IPS-NIHi7 (cell line): Measurements from ENCODE around the gene CDKAL1.

Experiments
- DNase-seq: peaks from one replicate; pipeline ENCODE4 v3.0.0; 2012; ENCODE audit warnings: mixed read lengths; ENCODE audit errors: extremely low spot score

The CDKAL1 gene

GRCh38 chr6:20837189-20837588 lies 302.9 kb downstream of the CDKAL1 start:
- no peak for DNase-seq

DNA sequence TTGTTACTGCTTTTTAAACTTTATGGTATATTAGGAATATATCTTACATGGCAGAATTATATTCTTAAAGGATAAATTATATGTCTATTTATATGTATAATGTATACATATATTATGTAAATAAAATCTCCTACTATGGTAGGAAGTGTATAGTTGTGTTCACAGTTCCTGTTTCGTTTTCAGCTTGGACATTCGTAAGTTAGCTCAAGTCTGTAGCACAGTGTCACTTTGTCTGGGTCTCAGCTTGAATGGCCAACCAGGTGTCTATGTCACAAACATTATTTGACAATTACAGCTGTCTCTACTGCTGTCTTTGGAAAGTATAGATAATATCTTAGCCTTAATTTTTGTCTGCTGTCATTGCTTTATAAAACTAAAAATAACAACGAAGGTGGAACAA lies 303.9 kb downstream of the CDKAL1 start:
- no peak for DNase-seq

- DNase-seq, result peak; percentile 16
These were observed 305.4 kb downstream of the CDKAL1 start for GRCh38 chr6:20839630-20840029.

DNA sequence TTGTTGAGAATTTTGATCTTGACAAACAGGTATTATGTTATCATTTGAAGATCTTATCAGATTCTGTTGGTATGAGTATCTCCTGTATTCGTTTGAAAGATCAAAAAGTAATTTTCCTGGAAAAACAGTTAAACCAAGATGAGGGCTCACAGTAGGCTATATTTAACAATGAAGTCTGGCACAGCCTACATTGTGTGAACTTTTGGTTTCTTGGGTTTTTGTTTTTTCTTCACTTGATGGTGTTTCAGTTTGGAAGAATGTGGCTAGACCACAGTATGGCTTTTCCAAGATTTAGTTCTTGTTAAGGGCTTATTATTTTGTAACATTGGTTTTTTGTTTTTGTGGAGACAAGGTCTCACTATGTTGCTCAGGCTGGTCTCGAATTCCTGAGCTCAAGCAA lies 306.4 kb downstream of the CDKAL1 start:
- DNase-seq, result no peak

GRCh38 chr6:20841806-20842205 lies 307.5 kb downstream of the CDKAL1 start:
- DNase-seq, result no peak

DNA sequence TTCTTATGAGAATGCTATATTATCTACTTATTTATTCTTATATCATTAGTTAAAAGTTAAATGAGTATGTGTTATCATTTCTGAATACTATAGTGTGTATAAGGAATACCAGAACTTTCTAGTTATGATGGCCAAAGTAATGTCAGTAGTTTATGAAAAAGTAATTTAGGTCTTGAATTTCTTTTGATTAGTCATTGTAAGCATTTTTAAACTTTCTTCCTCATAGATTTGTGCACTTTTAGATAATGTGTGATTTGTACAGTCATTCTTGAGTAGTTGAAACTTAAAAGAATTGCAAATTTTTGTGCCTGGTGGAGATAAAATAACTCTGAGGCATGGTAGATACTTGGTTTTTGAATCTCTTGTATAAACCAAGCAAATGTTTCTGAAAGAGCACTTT lies 311.3 kb downstream of the CDKAL1 start:
- no peak for DNase-seq

DNA sequence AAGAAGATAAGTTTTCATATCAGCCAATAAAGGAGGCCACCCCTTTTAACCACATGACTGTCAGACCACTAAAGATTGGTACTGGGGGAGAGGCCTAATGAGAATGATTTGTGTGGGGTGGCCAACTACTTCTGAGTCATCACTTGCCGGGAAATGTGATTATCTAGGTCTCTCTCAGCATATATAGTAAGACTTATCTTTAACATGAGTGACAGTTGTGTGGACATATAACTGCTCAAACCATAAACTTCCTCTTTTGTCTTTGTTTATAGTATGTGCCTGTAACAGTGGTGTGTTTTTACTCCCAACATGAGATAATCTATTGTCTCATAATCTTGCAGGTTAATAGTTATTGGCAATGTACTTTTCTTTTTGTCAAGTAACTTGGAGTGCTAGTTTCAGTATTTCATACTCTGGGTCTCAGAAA lies 312.4 kb downstream of the CDKAL1 start:
- DNase-seq, result no peak

- DNase-seq, result no peak
These were observed 313.6 kb downstream of the CDKAL1 start for GRCh38 chr6:20847904-20848303.

GRCh38 chr6:20850686-20851416 lies 316.6 kb downstream of the CDKAL1 start:
- DNase-seq, result no peak

GRCh38 chr6:20851795-20852194 lies 317.5 kb downstream of the CDKAL1 start:
- no peak for DNase-seq

- no peak for DNase-seq
These were observed 319.6 kb downstream of the CDKAL1 start for GRCh38 chr6:20853828-20854227.

- no peak for DNase-seq
These were observed 322.5 kb downstream of the CDKAL1 start for GRCh38 chr6:20856681-20857288.

DNA sequence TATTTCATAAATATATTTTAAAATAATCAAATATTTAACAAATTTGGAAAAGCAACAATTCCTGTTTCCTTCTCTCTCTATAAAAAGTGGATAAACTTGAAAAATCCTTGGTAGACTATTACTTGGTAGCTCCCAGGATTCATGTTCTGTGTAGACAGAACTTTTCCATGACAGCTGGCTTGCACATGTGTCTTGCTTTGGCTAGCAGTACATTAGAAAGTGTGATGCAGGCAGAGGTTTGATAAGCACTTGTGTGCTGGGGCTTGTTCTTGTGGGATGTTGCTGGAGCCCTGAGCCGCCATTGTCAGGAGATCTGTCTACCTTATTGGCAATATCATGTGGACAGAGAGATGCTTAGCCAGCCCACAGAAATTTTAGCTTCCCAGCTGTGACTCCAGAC lies 327.2 kb downstream of the CDKAL1 start:
- no peak for DNase-seq

DNA sequence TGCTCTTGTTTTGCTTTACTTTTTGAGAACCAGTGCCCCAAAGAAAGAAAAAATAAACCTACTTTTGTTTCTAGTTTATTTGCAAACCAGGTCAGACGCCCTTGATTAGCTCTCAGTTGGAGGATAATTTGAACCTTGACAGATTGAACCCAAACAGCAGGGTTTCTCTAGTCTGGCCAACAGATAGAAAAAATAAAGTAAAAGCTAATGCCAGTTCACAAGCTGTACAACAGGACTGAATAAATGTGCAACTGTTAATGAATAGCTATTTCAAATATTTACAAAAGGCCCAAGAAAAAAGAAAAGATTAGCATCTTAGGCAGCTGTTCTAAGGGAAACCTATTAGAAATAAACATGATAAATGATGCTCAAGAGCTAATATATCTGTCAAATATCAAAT lies 331.8 kb downstream of the CDKAL1 start:
- DNase-seq, result no peak

GRCh38 chr6:20866935-20867703 lies 332.9 kb downstream of the CDKAL1 start:
- DNase-seq, result no peak

DNA sequence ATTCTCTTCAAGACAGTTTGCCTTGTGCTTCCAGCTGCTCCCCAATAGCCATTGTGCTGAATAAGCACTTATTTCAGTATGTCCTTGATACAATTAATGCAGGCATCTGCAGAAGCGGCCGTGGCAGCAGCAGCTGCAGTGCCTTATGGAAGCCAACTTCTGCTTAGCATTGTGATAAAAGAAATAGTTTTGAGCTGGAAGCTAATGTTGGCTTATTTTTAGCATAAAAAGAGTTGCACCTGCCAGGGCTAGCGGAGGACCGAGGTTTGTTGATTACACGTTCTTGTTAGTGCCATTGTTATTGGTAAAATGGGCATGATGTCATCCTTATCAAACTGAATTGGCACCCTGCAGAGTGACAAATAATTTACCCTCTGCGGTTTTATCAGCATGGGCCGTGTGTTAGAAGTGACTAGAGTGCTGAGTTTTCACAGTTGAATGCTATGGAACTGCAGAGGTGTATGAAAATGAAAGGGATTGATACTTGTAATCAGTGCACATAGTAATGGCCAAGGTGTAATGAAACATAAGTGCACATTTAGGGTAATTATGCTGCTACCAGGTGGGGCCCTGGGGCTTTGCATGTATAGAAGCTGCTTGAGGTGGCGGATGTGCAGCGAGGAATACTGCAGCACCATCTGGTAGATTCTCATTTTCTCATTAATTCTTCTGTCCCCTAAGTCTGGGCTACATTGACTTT lies 334.3 kb downstream of the CDKAL1 start:
- DNase-seq, result no peak

- DNase-seq, result no peak
These were observed 335.8 kb downstream of the CDKAL1 start for GRCh38 chr6:20870021-20870420.

- DNase-seq, result no peak
These were observed 336.2 kb downstream of the CDKAL1 start for GRCh38 chr6:20870493-20870892.

GRCh38 chr6:20873425-20874190 lies 339.4 kb downstream of the CDKAL1 start:
- peak; percentile 37 for DNase-seq

GRCh38 chr6:20875369-20875963 lies 341.2 kb downstream of the CDKAL1 start:
- no peak for DNase-seq

DNA sequence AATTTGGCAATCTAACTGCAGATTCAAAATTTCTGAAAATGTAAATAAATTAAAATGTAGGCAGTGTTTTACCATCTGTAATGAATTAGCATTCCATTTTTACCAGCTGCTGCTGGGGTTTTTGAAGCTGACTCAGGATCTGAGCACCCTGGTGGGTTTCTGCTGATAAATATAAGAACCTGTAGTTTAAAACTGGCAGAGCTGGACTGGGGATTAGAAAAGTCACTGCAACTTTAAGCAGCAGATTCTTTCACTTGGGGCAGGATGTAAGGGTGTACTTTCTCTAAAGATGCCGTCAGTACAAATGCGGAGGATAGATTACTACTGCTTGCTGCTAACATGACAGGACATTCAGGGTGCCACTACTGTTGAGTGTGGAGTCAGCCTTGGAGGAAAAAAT lies 341.8 kb downstream of the CDKAL1 start:
- DNase-seq, result no peak
